ENCODE measurements around the gene TRIM15.

DNA sequence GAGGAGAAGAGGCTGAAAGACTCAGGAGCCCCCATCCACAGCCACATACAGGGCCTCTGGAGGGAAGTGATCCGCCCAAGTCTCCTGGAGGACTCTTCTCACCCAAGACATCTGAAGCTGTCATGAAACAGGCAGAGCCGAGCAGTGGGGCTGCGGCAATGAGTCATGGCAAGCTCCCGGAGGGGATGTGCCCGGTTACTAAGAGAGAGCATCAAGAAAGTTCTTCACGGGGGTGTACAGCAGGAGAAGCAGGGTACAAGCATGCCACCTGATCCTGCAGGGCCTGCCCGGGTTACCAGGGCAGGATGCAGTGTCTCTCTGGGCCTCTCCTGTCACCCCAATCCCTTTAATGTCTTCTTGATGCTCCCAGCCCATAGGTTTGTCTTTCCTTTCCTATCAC is 28.7 kb downstream of the TRIM15 start:
- TF ChIP-seq, protein P1, sequence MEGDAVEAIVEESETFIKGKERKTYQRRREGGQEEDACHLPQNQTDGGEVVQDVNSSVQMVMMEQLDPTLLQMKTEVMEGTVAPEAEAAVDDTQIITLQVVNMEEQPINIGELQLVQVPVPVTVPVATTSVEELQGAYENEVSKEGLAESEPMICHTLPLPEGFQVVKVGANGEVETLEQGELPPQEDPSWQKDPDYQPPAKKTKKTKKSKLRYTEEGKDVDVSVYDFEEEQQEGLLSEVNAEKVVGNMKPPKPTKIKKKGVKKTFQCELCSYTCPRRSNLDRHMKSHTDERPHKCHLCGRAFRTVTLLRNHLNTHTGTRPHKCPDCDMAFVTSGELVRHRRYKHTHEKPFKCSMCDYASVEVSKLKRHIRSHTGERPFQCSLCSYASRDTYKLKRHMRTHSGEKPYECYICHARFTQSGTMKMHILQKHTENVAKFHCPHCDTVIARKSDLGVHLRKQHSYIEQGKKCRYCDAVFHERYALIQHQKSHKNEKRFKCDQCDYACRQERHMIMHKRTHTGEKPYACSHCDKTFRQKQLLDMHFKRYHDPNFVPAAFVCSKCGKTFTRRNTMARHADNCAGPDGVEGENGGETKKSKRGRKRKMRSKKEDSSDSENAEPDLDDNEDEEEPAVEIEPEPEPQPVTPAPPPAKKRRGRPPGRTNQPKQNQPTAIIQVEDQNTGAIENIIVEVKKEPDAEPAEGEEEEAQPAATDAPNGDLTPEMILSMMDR (IDR thresholded peaks at IDR 0.05; ENCODE audit: low read length), result no peak
- TF ChIP-seq EZH2 (IDR thresholded peaks at IDR 0.05; ENCODE audit: borderline replicate concordance, low read length), result no peak
